GM23338 (cell line): Measurements from ENCODE around the gene BEGAIN. TPM values are rescaled to one million over a fixed set of nuclear protein-coding genes. Genes with fewer than 3 reads are reported as not detected.

ENCODE experiments used
- ATAC-seq: fragments of 200-7000 bp; cut with Tn5 transposase; 3 replicates; pipeline ENCODE4 v1.9.1; 2020
- DNase-seq: peaks from one replicate; pipeline ENCODE4 v3.0.0-alpha.2; 2015; ENCODE audit warnings: low spot score
- H2AFZ ChIP-seq: fragments of 200-600 bp; sonication (generic); 2 replicates; pipeline ENCODE4 v1.8.0; 2016; ENCODE audit warnings: antibody characterized with exemption, mild to moderate bottlenecking, moderate library complexity
- H3F3A ChIP-seq: fragments of 200-600 bp; sonication (generic); replicated peaks from 2 replicates; pipeline ENCODE4 v1.8.0; 2017; ENCODE audit warnings: antibody characterized with exemption, mixed run types, low read depth
- H3K27ac ChIP-seq: fragments of 200-600 bp; sonication (generic); 2 replicates; pipeline ENCODE4 v1.6.1; 2016; ENCODE audit warnings: low read depth
- H3K27me3 ChIP-seq: fragments of 200-600 bp; sonication (generic); 2 replicates; pipeline ENCODE4 v1.8.0; 2016; ENCODE audit warnings: mild to moderate bottlenecking, mixed run types, moderate library complexity; ENCODE audit not compliant: insufficient read depth
- H3K36me3 ChIP-seq: fragments of 200-600 bp; sonication (generic); 2 replicates; pipeline ENCODE4 v1.8.0; 2016; ENCODE audit warnings: mild to moderate bottlenecking; ENCODE audit not compliant: insufficient read depth
- H3K4me1 ChIP-seq: fragments of 200-600 bp; sonication (generic); 2 replicates; pipeline ENCODE4 v1.8.0; 2016; ENCODE audit warnings: mild to moderate bottlenecking, moderate library complexity; ENCODE audit not compliant: insufficient read depth
- H3K4me2 ChIP-seq: fragments of 200-600 bp; sonication (generic); 2 replicates; pipeline ENCODE4 v1.7.1; 2017; ENCODE audit warnings: mixed run types
- H3K4me3 ChIP-seq: fragments of 200-600 bp; sonication (generic); 2 replicates; pipeline ENCODE4 v1.6.1; 2016; ENCODE audit warnings: mixed run types
- H3K79me2 ChIP-seq: fragments of 200-600 bp; sonication (generic); replicated peaks from 2 replicates; pipeline ENCODE4 v1.8.0; 2017; ENCODE audit warnings: mild to moderate bottlenecking; ENCODE audit not compliant: insufficient read depth
- H3K9me2 ChIP-seq: fragments of 200-600 bp; sonication (generic); 2 replicates; pipeline ENCODE4 v1.8.0; 2017; ENCODE audit not compliant: insufficient read depth
- H4K20me1 ChIP-seq: fragments of 200-600 bp; sonication (generic); replicated peaks from 2 replicates; pipeline ENCODE4 v1.8.0; 2017; ENCODE audit warnings: mild to moderate bottlenecking; ENCODE audit not compliant: insufficient read depth
- H3K27ac Mint-ChIP-seq: 2 replicates; pipeline ENCODE4 v1.8.0; 2020; ENCODE audit warnings: inconsistent platforms, mild to moderate bottlenecking, moderate library complexity, mixed read lengths
- H3K27me3 Mint-ChIP-seq: 3 replicates; pipeline ENCODE4 v1.8.0; 2022; ENCODE audit warnings: low read depth, mild to moderate bottlenecking, moderate library complexity, mixed read lengths, inconsistent platforms; ENCODE audit not compliant: insufficient read depth, poor library complexity
- H3K36me3 Mint-ChIP-seq: 3 replicates; pipeline ENCODE4 v1.8.0; 2021; ENCODE audit warnings: low read depth, mild to moderate bottlenecking, inconsistent platforms, moderate library complexity, mixed read lengths
- H3K4me1 Mint-ChIP-seq: 3 replicates; pipeline ENCODE4 v1.8.0; 2020; ENCODE audit warnings: mild to moderate bottlenecking, inconsistent platforms, mixed read lengths
- H3K4me3 Mint-ChIP-seq: 3 replicates; pipeline ENCODE4 v1.8.0; 2021; ENCODE audit warnings: moderate library complexity, mild to moderate bottlenecking, inconsistent platforms, mixed read lengths
- H3K9me3 Mint-ChIP-seq: 3 replicates; pipeline ENCODE4 v1.8.0; 2020; ENCODE audit warnings: moderate library complexity, mild to moderate bottlenecking, inconsistent platforms, mixed read lengths
- CREB1 ChIP-seq: fragments of 250-450 bp; sonication (Bioruptor Pico); IDR thresholded peaks from 2 replicates; pipeline ENCODE4 v1.5.0; 2020; ENCODE audit warnings: low read depth, mild to moderate bottlenecking, moderate library complexity
- EZH2 ChIP-seq: fragments of 200-600 bp; sonication (generic); IDR thresholded peaks from one replicate; pipeline ENCODE4 v1.8.0; 2017; ENCODE audit warnings: antibody characterized with exemption, mild to moderate bottlenecking, low read depth; ENCODE audit not compliant: unreplicated experiment
- EZH2phosphoT487 ChIP-seq: fragments of 200-600 bp; sonication (generic); IDR thresholded peaks from one replicate; pipeline ENCODE4 v1.8.1; 2018; ENCODE audit warnings: antibody characterized with exemption; ENCODE audit not compliant: unreplicated experiment
- JUNB ChIP-seq: IDR thresholded peaks from one replicate; pipeline ENCODE4 v1.6.1; 2016; ENCODE audit warnings: antibody characterized with exemption; ENCODE audit not compliant: unreplicated experiment
- NANOG ChIP-seq: IDR thresholded peaks from 2 replicates; pipeline ENCODE4 v1.6.1; 2016; ENCODE audit warnings: antibody characterized with exemption, borderline replicate concordance
- POLR2AphosphoS5 ChIP-seq: IDR thresholded peaks from 2 replicates; pipeline ENCODE4 v1.6.1; 2016; ENCODE audit warnings: antibody characterized with exemption, low read depth
- STAT1 ChIP-seq: IDR thresholded peaks from one replicate; pipeline ENCODE4 v1.6.1; 2016; ENCODE audit warnings: antibody characterized with exemption; ENCODE audit not compliant: unreplicated experiment
- ZNF114 ChIP-seq: fragments of 250-450 bp; sonication (Bioruptor Pico); IDR thresholded peaks from 2 replicates; pipeline ENCODE4 v1.5.0; 2020; ENCODE audit warnings: mild to moderate bottlenecking, moderate library complexity
- polyA plus RNA-seq: library from polyadenylated mRNA; unstranded; fragments of >200 nt; fragmentation: Nextera tagmentation; extraction: Ambion mirVana; gene quantifications from 2 replicates; pipeline ENCODE4 v1.2.1, GENCODE V29; 2016
- total RNA-seq: library from RNA; depleted of rRNA; stranded (reverse); fragments of >200 nt; shearing (Covaris generic); gene quantifications from 2 replicates; pipeline ENCODE4 v1.2.3, GENCODE V29; 2014
- TF ChIP-seq, protein P1 (sequence below): IDR thresholded peaks from 2 replicates; pipeline ENCODE4 v1.6.1; 2016; ENCODE audit warnings: antibody characterized with exemption
- TF ChIP-seq, protein P2 (sequence below), 2 experiments: fragments of 200-600 bp in 1 of 2; sonication (generic) in 1 of 2; conservative IDR thresholded peaks; 2 replicates each; pipeline versions ENCODE4 v1.5.1 to v1.6.1; 2016 to 2017; ENCODE audit warnings: antibody characterized with exemption in 2 of 2, low read depth in 2 of 2, mild to moderate bottlenecking in 2 of 2, moderate library complexity in 1 of 2
- TF ChIP-seq, protein P3 (sequence below): IDR thresholded peaks from one replicate; pipeline ENCODE4 v1.6.1; 2018; ENCODE audit warnings: antibody characterized with exemption; ENCODE audit not compliant: unreplicated experiment
- TF ChIP-seq, protein P4 (sequence below): fragments of 250-450 bp; sonication (Bioruptor Pico); IDR thresholded peaks from 2 replicates; pipeline ENCODE4 v1.5.0; 2020; ENCODE audit warnings: mild to moderate bottlenecking, moderate library complexity

The BEGAIN gene
- total and polyA plus RNA-seq, 2 experiments from 2014 or later, result 0.60 to 2.4 TPM

DNA sequence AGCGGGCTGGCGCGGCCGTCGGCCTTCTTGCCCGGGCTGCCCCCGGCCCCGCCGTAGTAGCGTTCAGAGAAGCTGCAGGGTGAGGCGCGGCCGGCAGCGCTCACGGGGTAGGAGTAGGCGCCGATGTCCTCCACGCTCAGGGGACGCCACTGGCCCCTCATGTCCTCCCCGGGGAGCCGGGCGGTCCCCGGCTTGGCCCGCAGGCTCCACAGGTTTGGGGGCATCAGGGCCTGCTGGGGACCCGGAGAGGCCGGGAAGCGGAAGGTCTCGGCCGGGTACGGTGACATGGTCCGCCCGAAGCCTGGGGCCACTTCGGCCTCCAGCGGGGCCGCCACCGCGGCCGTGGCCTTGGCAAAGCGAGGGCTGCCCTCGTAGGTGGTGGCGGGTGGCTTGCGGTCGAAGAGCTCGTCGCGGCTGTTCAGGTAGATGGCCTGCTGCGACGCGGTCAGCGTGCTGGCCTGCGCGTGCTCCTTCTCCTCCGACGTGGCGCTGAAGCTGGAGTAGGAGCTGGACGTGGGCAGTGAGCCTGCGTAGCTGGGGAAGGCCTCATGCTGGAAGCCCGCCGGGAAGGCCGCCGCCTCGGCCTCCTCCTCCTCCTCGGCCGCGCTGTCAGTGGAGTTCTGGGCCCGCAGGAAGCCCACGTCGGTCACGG lies 48.7 kb downstream of the BEGAIN start:
- H4K20me1 ChIP-seq, result no peaks in the 10 kb centered on the region
- Mint-ChIP-seq H3K36me3 (no peaks in the 10 kb centered on the region; the same call in 2 of the 3 replicates), H3K9me3 (no peaks in the 10 kb centered on the region), H3K27ac (no peak overlapping the region), H3K27me3 (peaks cover 10% of the 10 kb centered on the region), H3K4me1 (peaks cover 8% of the 10 kb centered on the region), H3K4me3 (no peak overlapping the region)
- H3K79me2 ChIP-seq, result no peaks in the 10 kb centered on the region
- ATAC-seq (no peak), DNase-seq (no peak)
- H3K9me2 ChIP-seq, result no peaks in the 10 kb centered on the region
- H2AFZ ChIP-seq, result no peak overlapping the region
- TF ChIP-seq, protein P1, sequence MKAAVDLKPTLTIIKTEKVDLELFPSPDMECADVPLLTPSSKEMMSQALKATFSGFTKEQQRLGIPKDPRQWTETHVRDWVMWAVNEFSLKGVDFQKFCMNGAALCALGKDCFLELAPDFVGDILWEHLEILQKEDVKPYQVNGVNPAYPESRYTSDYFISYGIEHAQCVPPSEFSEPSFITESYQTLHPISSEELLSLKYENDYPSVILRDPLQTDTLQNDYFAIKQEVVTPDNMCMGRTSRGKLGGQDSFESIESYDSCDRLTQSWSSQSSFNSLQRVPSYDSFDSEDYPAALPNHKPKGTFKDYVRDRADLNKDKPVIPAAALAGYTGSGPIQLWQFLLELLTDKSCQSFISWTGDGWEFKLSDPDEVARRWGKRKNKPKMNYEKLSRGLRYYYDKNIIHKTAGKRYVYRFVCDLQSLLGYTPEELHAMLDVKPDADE, result no peak
- TF ChIP-seq EZH2phosphoT487 (no peak), JUNB (no peak), STAT1 (no peak), NANOG (no peak), ZNF114 (CRISPR knock-in tag) (no peak), POLR2AphosphoS5 (no peak), CREB1 (CRISPR knock-in tag) (no peak), EZH2 (no peak)
- TF ChIP-seq, protein P2, sequence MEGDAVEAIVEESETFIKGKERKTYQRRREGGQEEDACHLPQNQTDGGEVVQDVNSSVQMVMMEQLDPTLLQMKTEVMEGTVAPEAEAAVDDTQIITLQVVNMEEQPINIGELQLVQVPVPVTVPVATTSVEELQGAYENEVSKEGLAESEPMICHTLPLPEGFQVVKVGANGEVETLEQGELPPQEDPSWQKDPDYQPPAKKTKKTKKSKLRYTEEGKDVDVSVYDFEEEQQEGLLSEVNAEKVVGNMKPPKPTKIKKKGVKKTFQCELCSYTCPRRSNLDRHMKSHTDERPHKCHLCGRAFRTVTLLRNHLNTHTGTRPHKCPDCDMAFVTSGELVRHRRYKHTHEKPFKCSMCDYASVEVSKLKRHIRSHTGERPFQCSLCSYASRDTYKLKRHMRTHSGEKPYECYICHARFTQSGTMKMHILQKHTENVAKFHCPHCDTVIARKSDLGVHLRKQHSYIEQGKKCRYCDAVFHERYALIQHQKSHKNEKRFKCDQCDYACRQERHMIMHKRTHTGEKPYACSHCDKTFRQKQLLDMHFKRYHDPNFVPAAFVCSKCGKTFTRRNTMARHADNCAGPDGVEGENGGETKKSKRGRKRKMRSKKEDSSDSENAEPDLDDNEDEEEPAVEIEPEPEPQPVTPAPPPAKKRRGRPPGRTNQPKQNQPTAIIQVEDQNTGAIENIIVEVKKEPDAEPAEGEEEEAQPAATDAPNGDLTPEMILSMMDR (conservative IDR thresholded peaks at IDR 0.05; ENCODE audit: low read depth in 2 of 2), result no peak
- TF ChIP-seq, protein P3, sequence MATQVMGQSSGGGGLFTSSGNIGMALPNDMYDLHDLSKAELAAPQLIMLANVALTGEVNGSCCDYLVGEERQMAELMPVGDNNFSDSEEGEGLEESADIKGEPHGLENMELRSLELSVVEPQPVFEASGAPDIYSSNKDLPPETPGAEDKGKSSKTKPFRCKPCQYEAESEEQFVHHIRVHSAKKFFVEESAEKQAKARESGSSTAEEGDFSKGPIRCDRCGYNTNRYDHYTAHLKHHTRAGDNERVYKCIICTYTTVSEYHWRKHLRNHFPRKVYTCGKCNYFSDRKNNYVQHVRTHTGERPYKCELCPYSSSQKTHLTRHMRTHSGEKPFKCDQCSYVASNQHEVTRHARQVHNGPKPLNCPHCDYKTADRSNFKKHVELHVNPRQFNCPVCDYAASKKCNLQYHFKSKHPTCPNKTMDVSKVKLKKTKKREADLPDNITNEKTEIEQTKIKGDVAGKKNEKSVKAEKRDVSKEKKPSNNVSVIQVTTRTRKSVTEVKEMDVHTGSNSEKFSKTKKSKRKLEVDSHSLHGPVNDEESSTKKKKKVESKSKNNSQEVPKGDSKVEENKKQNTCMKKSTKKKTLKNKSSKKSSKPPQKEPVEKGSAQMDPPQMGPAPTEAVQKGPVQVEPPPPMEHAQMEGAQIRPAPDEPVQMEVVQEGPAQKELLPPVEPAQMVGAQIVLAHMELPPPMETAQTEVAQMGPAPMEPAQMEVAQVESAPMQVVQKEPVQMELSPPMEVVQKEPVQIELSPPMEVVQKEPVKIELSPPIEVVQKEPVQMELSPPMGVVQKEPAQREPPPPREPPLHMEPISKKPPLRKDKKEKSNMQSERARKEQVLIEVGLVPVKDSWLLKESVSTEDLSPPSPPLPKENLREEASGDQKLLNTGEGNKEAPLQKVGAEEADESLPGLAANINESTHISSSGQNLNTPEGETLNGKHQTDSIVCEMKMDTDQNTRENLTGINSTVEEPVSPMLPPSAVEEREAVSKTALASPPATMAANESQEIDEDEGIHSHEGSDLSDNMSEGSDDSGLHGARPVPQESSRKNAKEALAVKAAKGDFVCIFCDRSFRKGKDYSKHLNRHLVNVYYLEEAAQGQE, result no peak
- TF ChIP-seq, protein P4, sequence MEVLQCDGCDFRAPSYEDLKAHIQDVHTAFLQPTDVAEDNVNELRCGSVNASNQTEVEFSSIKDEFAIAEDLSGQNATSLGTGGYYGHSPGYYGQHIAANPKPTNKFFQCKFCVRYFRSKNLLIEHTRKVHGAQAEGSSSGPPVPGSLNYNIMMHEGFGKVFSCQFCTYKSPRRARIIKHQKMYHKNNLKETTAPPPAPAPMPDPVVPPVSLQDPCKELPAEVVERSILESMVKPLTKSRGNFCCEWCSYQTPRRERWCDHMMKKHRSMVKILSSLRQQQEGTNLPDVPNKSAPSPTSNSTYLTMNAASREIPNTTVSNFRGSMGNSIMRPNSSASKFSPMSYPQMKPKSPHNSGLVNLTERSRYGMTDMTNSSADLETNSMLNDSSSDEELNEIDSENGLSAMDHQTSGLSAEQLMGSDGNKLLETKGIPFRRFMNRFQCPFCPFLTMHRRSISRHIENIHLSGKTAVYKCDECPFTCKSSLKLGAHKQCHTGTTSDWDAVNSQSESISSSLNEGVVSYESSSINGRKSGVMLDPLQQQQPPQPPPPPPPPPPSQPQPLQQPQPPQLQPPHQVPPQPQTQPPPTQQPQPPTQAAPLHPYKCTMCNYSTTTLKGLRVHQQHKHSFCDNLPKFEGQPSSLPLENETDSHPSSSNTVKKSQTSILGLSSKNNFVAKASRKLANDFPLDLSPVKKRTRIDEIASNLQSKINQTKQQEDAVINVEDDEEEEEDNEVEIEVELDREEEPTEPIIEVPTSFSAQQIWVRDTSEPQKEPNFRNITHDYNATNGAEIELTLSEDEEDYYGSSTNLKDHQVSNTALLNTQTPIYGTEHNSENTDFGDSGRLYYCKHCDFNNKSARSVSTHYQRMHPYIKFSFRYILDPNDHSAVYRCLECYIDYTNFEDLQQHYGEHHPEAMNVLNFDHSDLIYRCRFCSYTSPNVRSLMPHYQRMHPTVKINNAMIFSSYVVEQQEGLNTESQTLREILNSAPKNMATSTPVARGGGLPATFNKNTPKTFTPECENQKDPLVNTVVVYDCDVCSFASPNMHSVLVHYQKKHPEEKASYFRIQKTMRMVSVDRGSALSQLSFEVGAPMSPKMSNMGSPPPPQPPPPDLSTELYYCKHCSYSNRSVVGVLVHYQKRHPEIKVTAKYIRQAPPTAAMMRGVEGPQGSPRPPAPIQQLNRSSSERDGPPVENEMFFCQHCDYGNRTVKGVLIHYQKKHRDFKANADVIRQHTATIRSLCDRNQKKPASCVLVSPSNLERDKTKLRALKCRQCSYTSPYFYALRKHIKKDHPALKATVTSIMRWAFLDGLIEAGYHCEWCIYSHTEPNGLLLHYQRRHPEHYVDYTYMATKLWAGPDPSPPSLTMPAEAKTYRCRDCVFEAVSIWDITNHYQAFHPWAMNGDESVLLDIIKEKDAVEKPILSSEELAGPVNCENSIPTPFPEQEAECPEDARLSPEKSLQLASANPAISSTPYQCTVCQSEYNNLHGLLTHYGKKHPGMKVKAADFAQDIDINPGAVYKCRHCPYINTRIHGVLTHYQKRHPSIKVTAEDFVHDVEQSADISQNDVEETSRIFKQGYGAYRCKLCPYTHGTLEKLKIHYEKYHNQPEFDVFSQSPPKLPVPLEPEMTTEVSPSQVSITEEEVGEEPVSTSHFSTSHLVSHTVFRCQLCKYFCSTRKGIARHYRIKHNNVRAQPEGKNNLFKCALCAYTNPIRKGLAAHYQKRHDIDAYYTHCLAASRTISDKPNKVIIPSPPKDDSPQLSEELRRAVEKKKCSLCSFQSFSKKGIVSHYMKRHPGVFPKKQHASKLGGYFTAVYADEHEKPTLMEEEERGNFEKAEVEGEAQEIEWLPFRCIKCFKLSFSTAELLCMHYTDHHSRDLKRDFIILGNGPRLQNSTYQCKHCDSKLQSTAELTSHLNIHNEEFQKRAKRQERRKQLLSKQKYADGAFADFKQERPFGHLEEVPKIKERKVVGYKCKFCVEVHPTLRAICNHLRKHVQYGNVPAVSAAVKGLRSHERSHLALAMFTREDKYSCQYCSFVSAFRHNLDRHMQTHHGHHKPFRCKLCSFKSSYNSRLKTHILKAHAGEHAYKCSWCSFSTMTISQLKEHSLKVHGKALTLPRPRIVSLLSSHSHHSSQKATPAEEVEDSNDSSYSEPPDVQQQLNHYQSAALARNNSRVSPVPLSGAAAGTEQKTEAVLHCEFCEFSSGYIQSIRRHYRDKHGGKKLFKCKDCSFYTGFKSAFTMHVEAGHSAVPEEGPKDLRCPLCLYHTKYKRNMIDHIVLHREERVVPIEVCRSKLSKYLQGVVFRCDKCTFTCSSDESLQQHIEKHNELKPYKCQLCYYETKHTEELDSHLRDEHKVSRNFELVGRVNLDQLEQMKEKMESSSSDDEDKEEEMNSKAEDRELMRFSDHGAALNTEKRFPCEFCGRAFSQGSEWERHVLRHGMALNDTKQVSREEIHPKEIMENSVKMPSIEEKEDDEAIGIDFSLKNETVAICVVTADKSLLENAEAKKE (CRISPR knock-in tag), result no peak
- H3K4me2 ChIP-seq, result no peak overlapping the region
- no peaks in the 10 kb centered on the region for H3F3A ChIP-seq
- H3K36me3 ChIP-seq, result no peaks in the 10 kb centered on the region
- H3K27me3 ChIP-seq, result no peaks in the 10 kb centered on the region
- H3K4me1 ChIP-seq, result no peaks in the 10 kb centered on the region
- H3K4me3 ChIP-seq, result no peak overlapping the region
- no peak overlapping the region for H3K27ac ChIP-seq
